GM18526 (cell line): ENCODE data around the gene PRPF6.

Experiments
- POLR2A ChIP-seq: IDR thresholded peaks from 3 replicates; pipeline ENCODE4 v1.6.1; 2011; ENCODE audit not compliant: insufficient read length; ENCODE audit errors: extremely low read depth

Gene PRPF6

DNA sequence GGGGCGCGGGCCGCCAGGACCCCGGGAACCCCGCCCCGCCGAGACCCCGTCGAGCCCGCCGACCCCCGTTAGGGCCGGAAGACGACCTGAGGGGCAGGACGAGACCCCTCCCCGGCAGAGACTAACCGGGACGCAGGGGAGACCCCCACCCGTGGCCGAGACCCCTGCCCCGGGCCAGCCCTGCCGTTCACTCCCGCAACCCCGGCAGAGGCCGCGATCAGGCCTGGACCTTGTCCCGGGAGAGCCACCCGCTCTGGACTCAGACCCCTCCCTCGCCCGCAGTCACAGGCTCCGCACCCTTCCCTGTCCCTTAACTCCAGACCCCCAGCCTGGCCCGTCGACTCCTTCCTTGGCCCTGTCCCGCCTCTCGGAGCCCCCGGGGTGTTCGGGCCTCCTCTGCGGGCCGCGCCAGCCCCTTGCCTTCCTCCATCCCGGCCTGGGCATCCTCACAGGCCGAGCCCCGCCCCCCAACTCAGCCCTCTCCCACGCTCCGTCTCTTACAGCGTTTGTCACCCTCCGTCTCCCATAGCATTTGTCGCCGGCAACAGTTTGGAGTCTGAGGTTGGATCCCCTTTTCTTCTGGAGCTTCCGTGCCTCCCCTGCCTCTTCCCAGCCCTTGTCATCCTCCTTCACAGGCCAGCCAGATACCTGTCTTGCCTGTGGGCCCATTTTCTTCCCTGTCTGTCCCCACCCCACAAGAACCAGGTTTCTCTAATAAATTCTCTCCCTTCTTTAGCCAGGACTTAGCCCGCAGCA, 82.6 kb downstream of the PRPF6 start:
- no peak for TF ChIP-seq POLR2A

DNA sequence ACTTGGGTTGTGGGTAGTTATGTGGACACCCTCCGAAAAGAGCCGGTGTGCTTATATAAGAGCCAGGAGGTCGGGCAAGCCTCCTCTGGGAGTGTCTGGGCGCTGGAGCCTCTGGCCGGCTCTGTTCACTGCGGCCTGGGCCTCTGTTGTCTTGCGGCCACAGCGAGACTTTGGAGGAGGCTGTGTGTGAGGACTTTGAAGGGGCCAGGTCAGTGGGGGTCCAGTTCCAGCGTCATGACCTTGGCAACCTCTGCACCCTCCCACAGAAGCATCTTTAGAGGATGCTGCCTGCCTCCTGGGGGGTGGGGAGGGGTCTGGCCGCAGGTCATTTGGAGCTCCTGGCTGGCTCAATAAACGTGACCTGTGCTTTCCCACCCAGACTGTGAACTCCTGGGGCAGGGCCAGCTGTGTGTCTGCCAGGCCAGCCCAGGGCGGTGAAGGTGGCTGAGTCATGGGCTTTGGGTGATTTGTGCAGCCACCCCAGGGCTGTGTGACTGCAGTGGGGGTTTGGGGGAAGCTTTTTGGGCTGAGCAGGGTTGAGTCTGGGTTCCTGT, 83.3 kb downstream of the PRPF6 start:
- no peak for TF ChIP-seq POLR2A

DNA sequence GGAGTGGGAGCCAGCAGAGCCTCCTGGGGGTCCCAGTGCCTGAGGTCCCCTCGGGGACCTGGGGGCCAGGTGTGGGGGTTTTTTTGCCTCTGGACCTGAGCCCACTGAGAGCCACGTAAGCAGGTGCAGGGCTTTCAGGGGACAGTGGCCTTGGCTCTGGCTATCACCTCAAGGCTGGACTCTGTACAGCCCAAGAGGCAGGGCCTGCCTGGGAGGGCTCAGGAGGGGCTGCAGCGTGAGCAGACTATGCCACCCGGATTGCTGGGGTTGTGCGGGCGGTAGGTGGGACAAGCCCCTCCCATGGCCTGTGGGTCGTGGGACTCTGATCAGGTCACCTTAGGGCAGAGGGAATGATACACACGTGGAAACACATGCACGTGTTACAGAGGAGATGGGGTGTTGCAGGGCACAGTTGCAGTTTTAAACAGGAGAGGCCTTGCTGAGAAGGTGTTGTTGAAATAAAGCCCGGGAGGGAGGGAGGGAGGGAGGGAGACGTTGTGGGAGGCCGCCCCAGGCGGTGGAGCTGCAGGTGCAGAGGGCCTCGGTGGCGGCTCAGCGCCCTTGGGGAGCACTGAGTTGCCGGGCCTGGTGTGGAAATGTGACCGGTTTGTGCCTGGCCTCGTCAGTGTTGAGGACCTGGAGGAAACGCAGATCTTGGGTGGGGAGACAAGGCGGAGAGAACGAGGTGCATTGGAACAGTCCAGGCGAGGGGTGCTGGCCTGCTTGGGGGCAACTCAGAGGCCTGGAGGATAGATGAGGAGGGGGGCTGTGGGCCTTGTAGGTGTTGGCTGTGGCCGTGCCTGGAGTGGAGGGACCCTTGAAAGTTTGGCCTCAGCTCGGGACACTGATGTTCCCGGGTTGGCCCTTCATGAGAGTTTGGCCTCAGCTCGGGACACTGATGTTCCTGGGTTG, 84.4 kb downstream of the PRPF6 start:
- TF ChIP-seq POLR2A: no peak

DNA sequence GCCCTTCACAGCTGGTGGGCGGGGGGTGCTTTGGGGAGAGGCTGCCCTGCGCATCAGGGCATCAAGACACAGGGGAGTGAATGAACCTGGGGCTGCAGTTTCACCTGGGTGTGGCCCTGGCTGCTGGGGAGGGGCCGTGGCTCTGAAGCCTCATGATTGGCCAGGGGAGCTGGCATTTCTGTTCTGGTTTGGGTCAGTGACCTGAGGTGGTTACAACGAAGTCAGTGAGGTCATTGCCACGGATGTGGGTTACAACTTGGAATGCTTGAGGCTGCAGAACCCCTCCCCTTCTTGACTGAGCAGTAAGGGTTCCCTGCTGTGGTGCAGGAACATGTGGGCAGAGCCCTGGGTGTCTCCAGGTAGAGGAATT, 85.0 kb downstream of the PRPF6 start:
- peak; percentile 41 for TF ChIP-seq POLR2A

DNA sequence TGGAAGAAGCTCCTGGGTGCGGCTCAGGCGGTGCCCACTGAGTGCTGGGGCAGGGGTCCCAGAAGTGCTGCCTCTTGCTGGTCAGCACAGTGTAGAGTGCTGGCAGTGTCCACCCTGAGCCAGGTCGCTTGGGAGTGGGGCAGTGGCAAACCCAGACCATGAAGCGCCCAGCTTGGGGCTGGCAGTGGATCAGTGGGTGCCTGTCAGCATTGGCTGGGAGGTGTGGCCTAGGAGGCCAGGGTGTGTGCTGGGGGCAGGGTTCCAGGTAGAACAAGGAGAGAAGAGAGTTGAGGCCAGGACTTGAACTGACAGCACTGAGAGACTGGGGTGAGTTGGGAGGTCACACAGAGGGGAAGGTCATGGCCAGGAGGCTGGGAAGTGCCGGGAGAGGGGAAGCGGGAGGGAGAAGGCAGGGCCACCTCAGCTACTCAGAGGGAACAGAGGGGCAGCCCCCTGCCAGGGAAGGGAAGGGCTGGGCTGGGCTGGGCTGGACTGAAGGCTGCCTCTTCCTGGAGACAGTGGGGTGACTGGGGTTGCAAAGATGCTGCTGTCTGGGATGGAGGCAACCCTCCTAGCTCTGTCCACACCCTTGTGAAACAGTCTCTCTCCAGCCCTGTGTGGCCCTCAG, 86.2 kb downstream of the PRPF6 start:
- TF ChIP-seq POLR2A: no peak

DNA sequence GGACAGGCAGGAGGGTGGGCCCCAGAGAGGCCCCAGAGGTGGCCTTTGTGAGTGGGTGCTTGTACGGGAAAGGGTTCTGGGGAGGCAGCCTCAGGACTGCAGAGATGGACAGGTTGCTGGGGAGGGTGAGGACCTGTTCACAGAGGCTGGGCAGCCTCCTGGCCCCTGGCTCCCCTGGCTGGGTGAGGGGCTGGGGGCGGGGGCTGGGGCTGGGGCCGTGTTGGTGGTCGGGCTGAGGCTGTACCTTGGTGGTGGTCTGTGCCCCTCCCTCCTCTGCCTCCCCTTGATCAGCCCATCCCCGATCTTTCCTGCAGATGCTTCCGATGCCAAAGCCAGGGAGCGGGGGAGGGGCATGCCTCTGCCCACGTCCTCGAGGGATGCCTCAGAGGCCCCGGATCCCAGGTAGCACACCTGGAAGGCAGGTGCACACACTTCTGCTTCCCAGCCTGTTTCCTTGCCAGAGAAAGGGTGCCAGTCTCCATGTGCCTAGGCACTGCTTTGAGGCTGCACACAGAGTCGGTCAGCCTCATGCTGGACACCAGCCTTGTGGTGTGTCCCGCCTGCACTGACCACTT, 86.9 kb downstream of the PRPF6 start:
- TF ChIP-seq POLR2A: no peak

DNA sequence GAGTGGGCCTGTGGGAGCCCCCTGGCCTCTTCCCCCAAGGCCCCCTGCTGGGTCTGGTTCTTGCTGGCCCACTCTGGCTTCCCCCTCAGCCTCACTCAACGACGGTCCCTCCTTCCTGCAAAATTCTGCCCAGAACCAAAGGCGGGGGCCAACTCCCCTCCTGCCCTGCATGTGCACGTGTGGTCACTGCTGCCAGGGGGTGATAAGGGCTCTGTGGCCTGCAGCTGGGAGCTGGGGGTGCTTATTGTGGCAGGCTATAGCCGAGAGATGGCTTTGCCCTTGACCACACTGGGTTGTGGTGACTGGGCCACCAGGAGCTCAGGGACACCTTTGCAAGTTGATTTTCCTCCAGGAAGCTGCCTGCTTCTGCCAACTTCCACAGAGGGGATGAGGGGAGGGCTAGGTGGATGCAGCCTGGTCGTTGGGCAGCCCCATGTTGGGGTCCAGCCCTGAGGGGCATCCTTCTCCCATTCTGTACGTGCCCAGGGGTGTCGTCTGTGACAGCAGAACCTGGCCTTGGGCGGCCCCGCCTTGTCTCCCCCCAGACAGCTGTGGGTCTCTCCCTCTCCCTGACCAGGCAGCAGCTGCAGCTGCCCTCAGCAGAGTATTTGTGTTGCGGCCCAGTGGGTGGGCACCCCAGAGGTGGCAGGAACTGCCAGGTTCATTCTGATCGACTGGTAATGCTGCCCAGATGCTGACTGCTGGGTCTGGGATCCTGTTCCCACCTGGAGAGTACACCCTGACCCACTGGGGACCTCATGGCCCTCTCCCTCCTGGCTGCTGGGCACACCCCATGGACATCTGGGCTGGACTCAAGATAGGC, 87.7 kb downstream of the PRPF6 start:
- TF ChIP-seq POLR2A: no peak

DNA sequence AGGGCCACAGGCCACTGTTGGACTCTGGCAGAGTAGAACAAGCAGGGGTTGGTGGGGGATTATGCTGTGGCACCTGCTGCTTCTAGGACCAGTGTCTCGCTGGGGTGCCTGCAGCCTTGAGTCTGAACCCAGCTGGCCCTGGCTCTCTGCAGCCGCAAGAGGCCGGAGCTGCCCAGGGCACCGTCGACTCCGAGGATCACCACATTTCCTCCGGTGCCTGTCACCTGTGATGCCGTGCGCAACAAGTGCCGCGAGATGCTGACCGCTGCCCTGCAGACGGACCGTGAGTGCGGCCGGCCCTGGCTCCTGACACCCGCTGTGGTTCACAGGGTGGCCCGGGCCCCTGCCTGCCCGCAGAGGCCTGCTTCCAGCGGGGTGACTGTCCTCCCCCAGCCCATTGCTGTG, 88.3 kb downstream of the PRPF6 start:
- no peak for TF ChIP-seq POLR2A

DNA sequence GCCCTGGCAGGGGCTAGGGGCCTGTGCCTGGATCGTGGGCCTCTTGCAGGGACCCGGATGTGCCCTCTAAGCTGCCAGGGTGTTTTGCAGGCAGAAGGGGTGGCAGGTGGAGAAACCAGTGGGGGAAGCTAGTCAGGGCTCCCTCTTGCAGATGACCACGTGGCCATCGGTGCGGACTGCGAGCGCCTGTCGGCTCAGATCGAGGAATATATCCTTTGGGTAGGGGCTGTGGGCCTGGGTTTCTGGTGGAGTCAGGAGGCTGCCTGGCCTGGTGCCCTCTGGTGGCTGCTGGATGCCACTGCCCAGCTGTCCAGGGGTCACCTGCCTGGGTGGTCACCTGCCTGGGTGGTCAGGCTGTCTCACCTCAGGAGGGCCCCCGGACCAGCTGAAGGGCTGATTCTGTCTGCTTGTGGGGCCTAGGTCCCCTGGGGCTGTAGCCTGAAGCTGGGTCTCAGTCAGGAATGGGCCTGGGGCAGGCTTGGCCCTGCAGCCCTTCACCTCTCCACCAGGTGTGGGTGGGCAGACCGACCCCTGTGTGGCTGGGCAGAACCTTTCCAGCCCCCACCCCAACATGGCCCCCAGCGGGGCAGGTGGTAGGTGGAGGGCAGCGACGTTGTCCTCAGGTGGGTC, 88.8 kb downstream of the PRPF6 start:
- TF ChIP-seq POLR2A: no peak

DNA sequence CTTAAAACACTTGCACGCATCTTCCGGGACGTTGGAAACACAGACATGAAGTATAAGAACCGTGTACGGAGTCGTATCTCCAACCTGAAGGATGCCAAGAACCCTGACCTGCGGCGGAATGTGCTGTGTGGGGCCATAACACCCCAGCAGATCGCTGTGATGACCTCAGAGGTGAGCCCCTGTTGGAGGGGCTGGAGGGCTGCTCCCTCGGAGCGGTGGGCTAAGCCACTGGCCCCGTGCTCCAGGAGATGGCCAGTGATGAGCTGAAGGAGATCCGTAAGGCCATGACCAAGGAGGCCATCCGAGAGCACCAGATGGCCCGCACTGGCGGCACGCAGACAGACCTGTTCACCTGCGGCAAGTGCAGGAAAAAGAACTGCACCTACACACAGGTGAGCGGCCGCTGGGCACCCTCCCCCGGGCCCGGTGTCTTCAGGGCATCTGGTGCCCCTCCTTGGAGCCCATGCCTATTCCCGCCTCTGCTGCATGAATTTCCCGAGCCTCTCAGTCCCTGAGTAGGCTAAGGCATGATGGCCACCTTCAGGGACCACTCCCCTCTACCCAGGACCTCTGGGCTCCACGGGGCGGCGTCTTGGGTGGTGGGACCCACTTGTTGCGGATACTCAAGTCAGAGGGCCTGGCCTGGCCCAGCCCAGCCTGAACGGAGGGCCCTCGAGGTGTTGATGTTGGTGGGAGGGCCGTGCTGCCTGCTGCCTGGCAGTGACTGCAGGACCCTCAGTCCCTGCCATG, 89.5 kb downstream of the PRPF6 start:
- TF ChIP-seq POLR2A: no peak

DNA sequence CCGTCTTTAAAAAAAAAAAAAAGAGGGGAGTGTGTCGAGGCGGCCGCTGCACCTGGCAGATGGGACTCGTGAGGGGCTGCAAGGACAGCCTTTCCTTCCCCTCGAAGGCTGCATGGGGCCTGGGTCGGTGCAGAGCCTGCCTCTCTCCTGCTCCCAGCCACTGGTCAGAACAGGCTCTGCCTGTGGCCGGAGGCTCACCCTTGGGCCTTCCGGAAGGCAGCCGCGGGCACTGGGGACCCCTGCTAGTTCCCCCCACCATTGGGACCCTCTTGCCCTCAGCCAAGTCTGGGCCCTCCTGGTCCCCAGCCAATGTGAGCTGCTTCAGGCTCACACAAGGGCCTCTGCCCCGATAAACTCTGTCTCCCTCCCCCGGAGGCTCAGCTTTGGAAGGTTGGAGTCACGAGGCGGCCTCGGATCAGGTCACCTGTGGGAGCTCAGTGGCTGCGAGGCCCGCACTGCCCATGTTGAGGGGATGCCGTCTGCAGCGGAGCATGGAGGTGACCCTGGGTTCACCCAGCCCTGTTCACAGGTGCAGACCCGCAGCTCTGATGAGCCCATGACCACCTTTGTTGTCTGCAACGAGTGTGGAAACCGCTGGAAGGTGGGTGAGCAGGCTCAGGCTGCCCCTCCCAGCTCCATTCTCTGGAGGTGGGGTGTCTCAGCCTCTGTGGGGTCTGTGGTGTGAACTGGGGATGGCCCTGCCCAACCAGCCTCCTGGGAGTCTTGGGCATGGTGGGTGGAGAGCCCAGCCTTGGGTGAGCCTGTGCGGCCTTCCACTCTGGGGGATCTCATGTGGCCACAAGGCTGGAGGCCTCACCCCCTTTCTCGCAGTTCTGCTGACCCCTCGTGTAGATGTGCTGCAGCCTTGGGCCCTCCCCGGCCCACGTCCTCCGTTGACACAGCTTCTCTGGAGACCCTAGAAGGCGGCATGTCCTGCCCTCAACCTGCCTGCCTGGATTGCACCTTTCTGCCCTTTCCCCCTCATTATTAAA, 90.7 kb downstream of the PRPF6 start:
- peak; percentile 23 for TF ChIP-seq POLR2A

DNA sequence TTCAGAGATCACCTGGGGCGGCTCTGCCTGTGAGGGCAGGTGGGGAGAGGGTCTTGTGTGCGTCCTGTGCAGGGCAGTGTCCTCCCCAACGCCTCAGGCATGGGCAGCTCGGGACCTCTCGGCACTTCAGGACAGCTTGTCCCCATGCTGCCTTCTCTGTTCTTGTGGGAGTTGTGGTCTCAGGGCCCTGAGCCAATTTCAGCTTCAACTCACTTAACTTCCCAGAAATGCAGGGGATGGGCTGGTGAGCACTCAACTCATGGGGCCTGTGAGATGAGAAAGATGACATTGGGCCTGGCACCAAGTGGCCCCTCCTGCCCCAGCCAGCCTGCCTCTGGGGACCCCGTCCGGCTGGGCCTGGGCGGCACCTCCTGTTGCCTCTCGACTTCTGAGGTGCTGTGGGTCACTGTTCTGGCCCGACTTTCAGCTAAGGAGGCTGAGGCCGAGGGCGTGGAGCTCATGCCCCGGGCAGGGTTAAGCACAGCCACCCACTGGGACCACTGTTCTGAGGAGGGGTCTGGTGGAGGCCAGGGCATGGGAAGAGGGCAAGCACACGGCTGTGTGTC, 91.6 kb downstream of the PRPF6 start:
- no peak for TF ChIP-seq POLR2A
